GM10266 (cell line): Measurements from ENCODE around the gene ARMC8.

Source experiments
- DNase-seq: peaks from one replicate; pipeline ENCODE4 v3.0.0; 2012; ENCODE audit errors: extremely low spot score
- TF ChIP-seq, protein P1 (sequence below): IDR thresholded peaks from 2 replicates; pipeline ENCODE4 v1.5.1; 2012; ENCODE audit warnings: mild to moderate bottlenecking, low read depth; ENCODE audit not compliant: control insufficient read depth, insufficient read depth; ENCODE audit errors: missing control alignments

The ARMC8 gene

DNA sequence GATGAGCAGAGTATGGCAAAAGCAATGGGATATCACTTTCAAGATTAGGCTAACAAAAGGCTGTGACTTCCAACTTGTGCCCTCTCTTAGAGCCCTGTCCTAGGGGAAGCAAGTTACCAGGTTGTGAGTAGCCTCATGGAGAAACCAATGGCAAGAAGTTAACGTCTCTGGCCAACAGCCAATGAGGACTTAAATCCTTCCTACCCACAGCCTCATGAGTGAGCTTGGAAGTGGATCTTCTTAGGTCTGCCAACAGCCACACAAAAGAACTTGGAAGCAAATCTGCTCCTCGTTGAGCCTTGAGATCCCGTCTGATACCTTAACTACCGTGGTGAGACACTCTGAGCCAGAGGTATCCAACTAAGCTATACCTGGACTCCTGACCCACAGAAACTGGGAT lies 136.9 kb downstream of the ARMC8 start:
- TF ChIP-seq, protein P1, sequence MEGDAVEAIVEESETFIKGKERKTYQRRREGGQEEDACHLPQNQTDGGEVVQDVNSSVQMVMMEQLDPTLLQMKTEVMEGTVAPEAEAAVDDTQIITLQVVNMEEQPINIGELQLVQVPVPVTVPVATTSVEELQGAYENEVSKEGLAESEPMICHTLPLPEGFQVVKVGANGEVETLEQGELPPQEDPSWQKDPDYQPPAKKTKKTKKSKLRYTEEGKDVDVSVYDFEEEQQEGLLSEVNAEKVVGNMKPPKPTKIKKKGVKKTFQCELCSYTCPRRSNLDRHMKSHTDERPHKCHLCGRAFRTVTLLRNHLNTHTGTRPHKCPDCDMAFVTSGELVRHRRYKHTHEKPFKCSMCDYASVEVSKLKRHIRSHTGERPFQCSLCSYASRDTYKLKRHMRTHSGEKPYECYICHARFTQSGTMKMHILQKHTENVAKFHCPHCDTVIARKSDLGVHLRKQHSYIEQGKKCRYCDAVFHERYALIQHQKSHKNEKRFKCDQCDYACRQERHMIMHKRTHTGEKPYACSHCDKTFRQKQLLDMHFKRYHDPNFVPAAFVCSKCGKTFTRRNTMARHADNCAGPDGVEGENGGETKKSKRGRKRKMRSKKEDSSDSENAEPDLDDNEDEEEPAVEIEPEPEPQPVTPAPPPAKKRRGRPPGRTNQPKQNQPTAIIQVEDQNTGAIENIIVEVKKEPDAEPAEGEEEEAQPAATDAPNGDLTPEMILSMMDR = no peak
- DNase-seq = no peak

DNA sequence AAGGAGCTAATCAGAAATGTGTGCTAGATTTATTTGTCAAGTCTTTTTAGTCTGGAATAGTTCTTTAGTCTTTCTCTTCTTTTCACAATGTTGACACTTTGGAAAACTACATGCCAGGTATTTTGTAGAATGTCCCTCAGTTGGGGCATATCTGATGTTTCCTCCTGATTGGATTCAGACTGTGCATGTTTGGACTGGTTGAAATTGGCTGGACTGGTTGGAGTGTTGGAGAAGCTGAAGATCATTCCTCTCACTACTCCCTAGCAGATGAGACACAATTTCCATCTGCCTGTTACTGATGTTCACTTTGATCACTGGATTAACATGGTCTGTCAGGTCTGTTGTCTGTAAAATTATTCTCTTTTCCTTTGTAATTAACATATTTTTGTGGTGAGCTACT lies 138.9 kb downstream of the ARMC8 start:
- DNase-seq = no peak
- TF ChIP-seq, protein P1 = no peak

DNA sequence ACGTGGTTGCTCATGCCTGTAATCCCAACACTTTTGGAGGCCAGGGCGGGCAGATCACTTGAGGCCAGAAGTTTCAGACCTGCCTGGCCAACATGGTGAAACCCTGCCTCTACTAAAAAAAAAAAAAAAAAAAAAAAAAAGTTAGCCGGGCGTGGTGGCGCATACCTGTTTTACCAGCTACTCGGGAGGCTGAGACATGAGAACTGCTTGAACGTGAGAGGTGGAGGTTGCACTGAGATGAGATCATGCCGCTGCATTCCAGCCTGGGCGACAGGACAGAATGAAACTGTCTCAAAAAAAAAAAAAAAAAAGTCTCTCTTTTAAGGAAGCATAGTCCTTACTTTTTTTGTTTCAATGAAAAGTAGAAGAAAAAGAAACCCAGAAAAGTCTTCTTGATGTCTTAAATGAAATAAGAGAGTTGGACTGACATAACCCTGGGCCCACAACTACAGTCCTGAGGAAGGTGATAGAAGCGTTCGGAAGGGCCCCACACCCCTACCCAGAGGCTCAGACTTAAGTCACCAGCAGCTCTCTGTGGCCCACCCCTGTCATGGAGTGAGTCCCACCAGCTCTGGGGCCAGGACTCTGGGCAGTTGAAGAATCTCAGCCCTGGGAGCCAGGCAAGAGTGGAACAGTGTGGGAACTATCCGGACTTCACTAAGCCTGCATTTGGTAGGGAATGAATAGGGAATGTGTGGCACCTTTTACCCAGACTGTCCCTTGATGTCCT lies 139.9 kb downstream of the ARMC8 start:
- DNase-seq = no peak
- TF ChIP-seq, protein P1 = no peak

DNA sequence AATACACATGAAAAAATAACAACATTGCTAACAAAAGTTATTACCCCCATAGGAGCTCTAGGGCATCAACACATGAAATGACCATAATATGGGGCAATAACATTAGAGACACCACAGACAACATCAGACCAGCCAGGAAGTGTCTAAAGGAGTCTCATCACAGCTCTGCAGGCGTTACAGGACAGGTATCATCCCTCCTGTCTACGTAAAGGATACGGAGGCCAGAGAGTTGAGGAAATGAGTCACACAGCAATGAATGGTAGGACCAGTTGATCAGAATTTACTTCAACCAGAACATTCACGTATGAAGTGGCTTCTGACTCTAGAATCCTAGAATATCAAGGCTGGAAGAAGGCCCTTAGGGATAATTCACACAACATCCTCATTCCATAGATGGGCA lies 140.7 kb downstream of the ARMC8 start:
- TF ChIP-seq, protein P1 = no peak
- no peak for DNase-seq

GRCh38 chr3:138328341-138328740 lies 141.2 kb downstream of the ARMC8 start:
- TF ChIP-seq, protein P1 = no peak
- DNase-seq = peak; percentile 27

GRCh38 chr3:138329127-138329983 lies 142.3 kb downstream of the ARMC8 start, which contains the start of gene NME9:
Gene NME9 (minus strand): TSS chr3:138329851. CDS start chr3:138329335, 516 bp downstream.
- peak; percentile 75 for DNase-seq
- TF ChIP-seq, protein P1 = peak; percentile 68

- TF ChIP-seq, protein P1 = no peak
- no peak for DNase-seq
These were observed 142.8 kb downstream of the ARMC8 start for GRCh38 chr3:138329984-138330293.
